Fibroblast of the conjunctiva (primary cell): ENCODE measurements around the gene ROBO3.

Experiments
- DNase-seq: peaks from one replicate; pipeline ENCODE4 v3.0.0-alpha.2; 2010; ENCODE audit warnings: low read depth

Gene ROBO3

GRCh38 chr11:124876818-124877630, 11.8 kb downstream of the ROBO3 start:
- no peak for DNase-seq

GRCh38 chr11:124877631-124877909, 12.3 kb downstream of the ROBO3 start:
- DNase-seq: no peak

- no peak for DNase-seq
Observed at GRCh38 chr11:124877910-124878758, 12.9 kb downstream of the ROBO3 start.

GRCh38 chr11:124878759-124879492, 13.7 kb downstream of the ROBO3 start:
- DNase-seq: no peak

- DNase-seq: no peak
Observed at GRCh38 chr11:124879493-124880289, 14.5 kb downstream of the ROBO3 start.

- no peak for DNase-seq
Observed at GRCh38 chr11:124880290-124880611, 15.0 kb downstream of the ROBO3 start.

GRCh38 chr11:124880958-124881357, 15.7 kb downstream of the ROBO3 start:
- no peak for DNase-seq

- DNase-seq: no peak
Observed at GRCh38 chr11:124882339-124883071, 17.3 kb downstream of the ROBO3 start.

- no peak for DNase-seq
Observed at GRCh38 chr11:124884340-124884739, 19.1 kb downstream of the ROBO3 start.

GRCh38 chr11:124884869-124885479, 19.7 kb downstream of the ROBO3 start:
- DNase-seq: no peak

GRCh38 chr11:124886476-124886875, 21.2 kb downstream of the ROBO3 start:
- no peak for DNase-seq

GRCh38 chr11:124886978-124887666, 21.9 kb downstream of the ROBO3 start:
- DNase-seq: no peak

GRCh38 chr11:124887667-124888013, 22.4 kb downstream of the ROBO3 start:
- no peak for DNase-seq

GRCh38 chr11:124889191-124890091, 24.2 kb downstream of the ROBO3 start:
- DNase-seq: no peak

GRCh38 chr11:124890151-124890550, 24.9 kb downstream of the ROBO3 start:
- no peak for DNase-seq

GRCh38 chr11:124890683-124891372, 25.6 kb downstream of the ROBO3 start:
- no peak for DNase-seq

- DNase-seq: no peak
Observed at GRCh38 chr11:124891373-124891861, 26.2 kb downstream of the ROBO3 start.

GRCh38 chr11:124892146-124892545, 26.9 kb downstream of the ROBO3 start:
- DNase-seq: no peak
